ENCODE measurements around the gene AKR1A1.
"Not testable (repeated sequence)": the region's sequence is repeated elsewhere in the genome, so short reads cannot be mapped to it uniquely, and the experiment has no call there.

AKR1A1 gene

GRCh38 chr1:45510036-45510971 lies 40.3 kb upstream of the AKR1A1 start:
- Histone ChIP-seq H3K27ac (replicated peaks) (no peak overlapping the region), H3K4me3 (replicated peaks; ENCODE audit: insufficient read depth, low read length) (no peak overlapping the region), H3K27me3 (ENCODE audit: insufficient read depth, poor library complexity, severe bottlenecking) (no peaks in the 10 kb centered on the region)
- DNase-seq (ENCODE audit: low read depth in 1 of 2, low spot score in 1 of 2) = no peak
- TF ChIP-seq SPI1 (IDR thresholded peaks at IDR 0.05; ENCODE audit: borderline replicate concordance, low read depth) (no peak), POLR2AphosphoS5 (IDR thresholded peaks at IDR 0.05; ENCODE audit: low read depth) (peak; percentile 43; the same call in 1 of the 2 replicates)

DNA sequence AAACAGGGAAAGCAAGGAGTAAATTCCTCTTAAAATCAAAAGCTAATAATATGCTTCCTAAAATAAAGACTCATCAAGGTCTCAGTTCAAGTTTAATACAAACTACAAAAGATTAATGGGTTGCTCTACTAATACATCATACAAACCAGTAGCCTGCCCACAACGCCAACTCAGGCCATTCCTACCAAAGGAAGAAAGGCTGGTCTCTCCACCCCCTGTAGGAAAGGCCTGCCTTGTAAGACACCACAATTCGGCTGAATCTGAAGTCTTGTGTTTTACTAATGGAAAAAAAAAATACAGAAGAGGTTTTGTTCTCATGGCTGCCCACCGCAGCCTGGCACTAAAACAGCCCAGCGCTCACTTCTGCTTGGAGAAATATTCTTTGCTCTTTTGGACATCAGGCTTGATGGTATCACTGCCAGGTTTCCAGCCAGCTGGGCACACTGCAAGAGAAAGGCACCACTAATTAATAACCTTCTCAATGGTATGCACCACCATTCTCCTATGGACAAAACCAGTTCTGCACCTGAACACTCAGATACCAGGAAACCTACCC lies 39.6 kb upstream of the AKR1A1 start:
- no peak overlapping the region for H3K4me3 ChIP-seq (replicated peaks; ENCODE audit: insufficient read depth, low read length)
- no peak overlapping the region for H3K27ac ChIP-seq (replicated peaks)
- H3K27me3 ChIP-seq (ENCODE audit: insufficient read depth, poor library complexity, severe bottlenecking) = no peaks in the 10 kb centered on the region
- DNase-seq (ENCODE audit: low read depth in 1 of 2, low spot score in 1 of 2) = no peak
- TF ChIP-seq CTCF (IDR thresholded peaks at IDR 0.05; ENCODE audit: insufficient read depth, low read length) (no peak), SPI1 (IDR thresholded peaks at IDR 0.05; ENCODE audit: borderline replicate concordance, low read depth) (no peak), POLR2AphosphoS5 (IDR thresholded peaks at IDR 0.05; ENCODE audit: low read depth) (no peak), REST (IDR thresholded peaks at IDR 0.05; ENCODE audit: insufficient replicate concordance, low read depth) (no peak), GABPA (IDR thresholded peaks at IDR 0.05; ENCODE audit: low read depth) (no peak)

- DNase-seq (ENCODE audit: low read depth in 1 of 2, low spot score in 1 of 2) = peak in 1 of 2 experiments; percentile 62
- no peak overlapping the region for H3K27ac ChIP-seq (replicated peaks)
- H3K27me3 ChIP-seq (ENCODE audit: insufficient read depth, poor library complexity, severe bottlenecking) = no peaks in the 10 kb centered on the region
- TF ChIP-seq CTCF (IDR thresholded peaks at IDR 0.05; ENCODE audit: insufficient read depth, low read length) (peak; percentile 92), GABPA (IDR thresholded peaks at IDR 0.05; ENCODE audit: low read depth) (no peak), REST (IDR thresholded peaks at IDR 0.05; ENCODE audit: insufficient replicate concordance, low read depth) (no peak), POLR2AphosphoS5 (IDR thresholded peaks at IDR 0.05; ENCODE audit: low read depth) (no peak; the same call in 1 of the 2 replicates)
- no peak overlapping the region for H3K4me3 ChIP-seq (replicated peaks; ENCODE audit: insufficient read depth, low read length)
Measured at GRCh38 chr1:45512641-45513054, 38.0 kb upstream of the AKR1A1 start.

DNA sequence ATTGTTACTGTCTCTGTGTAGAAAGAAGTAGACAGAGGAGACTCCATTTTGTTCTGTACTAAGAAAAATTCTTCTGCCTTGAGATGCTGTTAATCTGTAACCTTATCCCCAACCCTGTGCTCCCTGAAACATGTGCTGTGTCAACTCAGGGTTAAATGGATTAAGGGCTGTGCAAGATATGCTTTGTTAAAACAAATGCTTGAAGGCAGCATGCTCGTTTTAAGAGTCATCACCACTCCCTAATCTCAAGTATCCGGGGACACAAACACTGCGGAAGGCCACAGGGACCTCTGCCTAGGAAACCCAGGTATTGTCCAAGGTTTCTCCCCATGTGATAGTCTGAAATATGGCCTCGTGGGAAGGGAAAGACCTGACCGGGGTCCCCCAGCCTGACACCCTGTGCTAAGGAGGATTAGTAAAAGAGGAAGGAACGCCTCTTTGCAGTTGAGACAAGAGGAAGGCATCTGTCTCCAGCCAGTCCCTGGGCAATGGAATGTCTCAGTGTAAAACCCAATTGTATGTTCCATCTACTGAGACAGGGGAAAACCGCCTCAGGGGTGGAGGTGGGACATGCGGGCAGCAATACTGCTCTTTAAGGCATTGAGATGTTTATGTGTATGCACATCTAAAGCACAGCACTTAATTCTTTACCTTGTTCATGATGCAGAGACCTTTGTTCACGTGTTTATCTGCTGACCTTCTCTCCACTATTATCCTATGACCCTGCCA lies 36.9 kb upstream of the AKR1A1 start:
- not testable (repeated sequence) for H3K27me3 ChIP-seq (ENCODE audit: insufficient read depth, poor library complexity, severe bottlenecking); H3K27ac ChIP-seq (replicated peaks); DNase-seq (ENCODE audit: low read depth in 1 of 2, low spot score in 1 of 2); H3K4me3 ChIP-seq (replicated peaks; ENCODE audit: insufficient read depth, low read length)
